Stomach (tissue), 19 donors: ENCODE results near the gene MAGEB2. TPM values are rescaled to one million over a fixed set of nuclear protein-coding genes. Genes with fewer than 3 reads are reported as not detected.

Experiments
- DNase-seq, 2 donors: peaks; one replicate each; pipeline versions ENCODE4 v3.0.0 to v3.0.0-alpha.2; 2013 to 2019
- H3K27ac ChIP-seq, 5 donors: fragments of 200-600 bp in 4 of 5; sonication (generic) in 4 of 5; one replicate each; pipeline ENCODE4 v1.5.1; 2013 to 2019; ENCODE audit warnings: mild to moderate bottlenecking in 1 of 5, moderate library complexity in 1 of 5
- H3K27me3 ChIP-seq, 3 donors: fragments of 200-600 bp; sonication (generic); one replicate each; pipeline ENCODE4 v1.5.1; 2017 to 2019; ENCODE audit warnings: mixed run types in 1 of 3
- H3K36me3 ChIP-seq, 4 donors: fragments of 200-600 bp; sonication (generic); 1 replicate in 3 of 4; 2 replicates in 1 of 4; pipeline ENCODE4 v1.5.1; 2016 to 2019
- H3K4me1 ChIP-seq, 4 donors: fragments of 200-600 bp; sonication (generic); one replicate each; pipeline ENCODE4 v1.5.1; 2016 to 2019
- H3K4me3 ChIP-seq, 4 donors: fragments of 200-600 bp; sonication (generic) in 3 of 4; one replicate each; pipeline ENCODE4 v1.5.1; 2016 to 2019; ENCODE audit warnings: mild to moderate bottlenecking in 1 of 4
- H3K9me3 ChIP-seq, 4 donors: fragments of 200-600 bp; sonication (generic); one replicate each; pipeline ENCODE4 v1.5.1; 2016 to 2019
- EP300 ChIP-seq: sonication (generic); formaldehyde crosslinking; IDR thresholded peaks from one replicate; pipeline ENCODE4 v1.6.1; 2017; ENCODE audit warnings: antibody characterized with exemption
- POLR2A ChIP-seq, 4 donors: fragments of 450-650 bp; IDR thresholded peaks; one replicate each; pipeline ENCODE4 v1.6.1; 2016; ENCODE audit warnings: antibody characterized with exemption in 4 of 4, control low read depth in 2 of 4, mild to moderate bottlenecking in 1 of 4, moderate library complexity in 1 of 4
- POLR2AphosphoS5 ChIP-seq, 3 donors: sonication (generic); formaldehyde crosslinking; IDR thresholded peaks; one replicate each; pipeline ENCODE4 v1.6.1; 2016; ENCODE audit warnings: antibody characterized with exemption in 3 of 3
- WGBS, 5 donors: extraction: QIAGEN DNeasy Blood & Tissue Kit in 3 of 5; methylation state at CpG; one replicate each; pipeline versions ENCODE4 v1.1.5 to v1.1.7; 2013 to 2018; 5-methylcytosine and 5-hydroxymethylcytosine counted together
- intact Hi-C: fragments of 100-400 bp; cut with DNase I; formaldehyde crosslinking; loops from one replicate; pipeline ENCODE4 v1.15.1; 2023; ENCODE audit warnings: low total_unique reads
- long read RNA-seq, 10 donors: transcript quantifications; one replicate each; lab custom pipeline, GENCODE V29; 2026
- polyA plus RNA-seq, 3 donors: library from polyadenylated mRNA; stranded (reverse); fragments of 200-250 nt; gene quantifications; one replicate each; pipeline ENCODE4 v1.2.3, GENCODE V29; 2013
- total RNA-seq, 5 donors: library from RNA; depleted of rRNA; stranded (reverse); fragments of >200 nt; gene quantifications; one replicate each; pipeline versions ENCODE4 v1.1.0 to v1.2.3, GENCODE V29; 2014 to 2016
- TF ChIP-seq, protein P1 (sequence below), 7 experiments: fragments of 450-650 bp in 4 of 7; fragments of 200-600 bp in 3 of 7; sonication (generic) in 3 of 7; IDR thresholded peaks; one replicate each; pipeline ENCODE4 v1.5.1; 2016 to 2019; ENCODE audit warnings: antibody characterized with exemption in 7 of 7, control low read depth in 2 of 7, mild to moderate bottlenecking in 1 of 7
- donor health status: healthy with polysubstance abuse.
- donor health status: Bipolar disorder and iron deficiency.
- donor health status: healthy.

The MAGEB2 gene, protein sequence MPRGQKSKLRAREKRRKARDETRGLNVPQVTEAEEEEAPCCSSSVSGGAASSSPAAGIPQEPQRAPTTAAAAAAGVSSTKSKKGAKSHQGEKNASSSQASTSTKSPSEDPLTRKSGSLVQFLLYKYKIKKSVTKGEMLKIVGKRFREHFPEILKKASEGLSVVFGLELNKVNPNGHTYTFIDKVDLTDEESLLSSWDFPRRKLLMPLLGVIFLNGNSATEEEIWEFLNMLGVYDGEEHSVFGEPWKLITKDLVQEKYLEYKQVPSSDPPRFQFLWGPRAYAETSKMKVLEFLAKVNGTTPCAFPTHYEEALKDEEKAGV
- total RNA-seq, result not detected
- not detected for polyA plus RNA-seq
- long read RNA-seq, donor 1, result 0 reads
- long read RNA-seq, donor 2, result 0 reads
- long read RNA-seq, donor 3, result 0 reads
- long read RNA-seq, donor 4, result 0 reads
- long read RNA-seq, donor 5, result 0 reads
- long read RNA-seq, donor 6, result 0 reads
- long read RNA-seq, donor 7, result 0 reads
- long read RNA-seq, donor 8, result 0 reads
- long read RNA-seq, donor 9, result 0 reads
- long read RNA-seq, donor 10, result 0 reads

DNA sequence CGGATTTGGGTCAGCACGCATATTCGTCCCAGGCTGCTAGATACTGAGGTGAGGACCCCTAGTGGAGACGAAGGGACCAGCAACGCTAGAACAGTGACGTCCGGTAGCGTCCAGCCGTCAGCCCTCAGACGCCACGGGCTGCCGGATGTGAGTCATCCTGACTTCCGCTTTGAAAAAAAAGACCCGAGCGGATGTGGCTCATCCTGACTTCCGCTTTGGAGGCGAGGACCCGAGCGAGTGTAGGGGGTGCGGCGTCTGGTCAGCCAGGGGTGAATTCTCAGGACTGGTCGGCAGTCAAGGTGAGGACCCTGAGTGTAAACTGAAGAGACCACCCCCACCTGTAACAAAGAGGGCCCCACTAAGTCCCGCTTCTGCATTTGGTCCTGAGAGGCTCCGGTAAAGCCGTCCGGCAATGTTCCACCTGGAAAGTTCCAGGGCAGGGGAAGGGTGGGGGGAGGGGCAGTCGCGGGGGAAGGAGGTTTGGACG, at the start of gene MAGEB2:
TSS of gene MAGEB2 (plus strand) at position 207 of the 487 bp plus-strand sequence. CDS start 3,018 bp downstream, outside the sequence.
- intact Hi-C loops, result no loop called here
- WGBS, 5 donors, result 87 to 97% (median 92%) methylated on average over 6 to 29 of the region's 29 CpGs

DNA sequence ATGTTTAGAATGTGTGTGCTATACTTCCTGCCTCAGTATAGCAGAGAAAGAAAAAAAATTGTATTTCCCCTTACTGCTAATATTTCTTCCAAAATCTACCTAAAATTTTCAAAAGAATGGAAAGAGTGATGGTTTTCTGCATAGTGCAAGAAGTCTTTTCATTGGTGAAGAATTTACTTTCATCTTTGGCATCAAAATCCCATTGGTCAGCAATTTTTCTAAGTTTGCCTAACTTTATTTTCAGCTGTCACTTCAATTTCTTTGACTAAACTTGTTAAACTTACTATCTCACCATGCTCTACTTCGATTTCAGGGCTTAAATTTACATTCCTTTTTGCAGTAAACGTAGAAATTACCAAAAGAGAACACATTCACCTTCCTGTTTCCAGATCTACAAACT, 44.5 kb upstream of the MAGEB2 start:
- 28 to 44% (median 31%) methylated on average over 2 of the region's 2 CpGs for WGBS, 5 donors
- Histone ChIP-seq H3K36me3 (no peaks in the 10 kb centered on the region), H3K27ac (no peak overlapping the region), H3K4me3 (no peak overlapping the region), H3K4me1 (no peaks in the 10 kb centered on the region), H3K9me3 (no peaks in the 10 kb centered on the region), H3K27me3 (peaks cover 0 to 2% (median 0%) of the 10 kb centered on the region in 3 donors)
- TF ChIP-seq, protein P1, sequence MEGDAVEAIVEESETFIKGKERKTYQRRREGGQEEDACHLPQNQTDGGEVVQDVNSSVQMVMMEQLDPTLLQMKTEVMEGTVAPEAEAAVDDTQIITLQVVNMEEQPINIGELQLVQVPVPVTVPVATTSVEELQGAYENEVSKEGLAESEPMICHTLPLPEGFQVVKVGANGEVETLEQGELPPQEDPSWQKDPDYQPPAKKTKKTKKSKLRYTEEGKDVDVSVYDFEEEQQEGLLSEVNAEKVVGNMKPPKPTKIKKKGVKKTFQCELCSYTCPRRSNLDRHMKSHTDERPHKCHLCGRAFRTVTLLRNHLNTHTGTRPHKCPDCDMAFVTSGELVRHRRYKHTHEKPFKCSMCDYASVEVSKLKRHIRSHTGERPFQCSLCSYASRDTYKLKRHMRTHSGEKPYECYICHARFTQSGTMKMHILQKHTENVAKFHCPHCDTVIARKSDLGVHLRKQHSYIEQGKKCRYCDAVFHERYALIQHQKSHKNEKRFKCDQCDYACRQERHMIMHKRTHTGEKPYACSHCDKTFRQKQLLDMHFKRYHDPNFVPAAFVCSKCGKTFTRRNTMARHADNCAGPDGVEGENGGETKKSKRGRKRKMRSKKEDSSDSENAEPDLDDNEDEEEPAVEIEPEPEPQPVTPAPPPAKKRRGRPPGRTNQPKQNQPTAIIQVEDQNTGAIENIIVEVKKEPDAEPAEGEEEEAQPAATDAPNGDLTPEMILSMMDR (IDR thresholded peaks at IDR 0.05), result no peak
- no peak for TF ChIP-seq EP300
- DNase-seq, result no peak
- intact Hi-C loops, result no loop called here

More for the DNA sequence above, at the start of gene MAGEB2:
- TF ChIP-seq EP300 (no peak), POLR2A (IDR thresholded peaks at IDR 0.05) (no peak), POLR2AphosphoS5 (IDR thresholded peaks at IDR 0.05) (no peak)
- no peak within 1 kb of the TSS for H3K4me3 ChIP-seq
- no peak for DNase-seq
- no peaks in the 10 kb centered on the region for H3K9me3 ChIP-seq
- no peaks in the 10 kb centered on the region for H3K27me3 ChIP-seq
- no peaks in the 10 kb centered on the region for H3K4me1 ChIP-seq
- no peaks in the 10 kb centered on the region for H3K36me3 ChIP-seq
- H3K27ac ChIP-seq, result no peak within 1 kb of the TSS

DNA sequence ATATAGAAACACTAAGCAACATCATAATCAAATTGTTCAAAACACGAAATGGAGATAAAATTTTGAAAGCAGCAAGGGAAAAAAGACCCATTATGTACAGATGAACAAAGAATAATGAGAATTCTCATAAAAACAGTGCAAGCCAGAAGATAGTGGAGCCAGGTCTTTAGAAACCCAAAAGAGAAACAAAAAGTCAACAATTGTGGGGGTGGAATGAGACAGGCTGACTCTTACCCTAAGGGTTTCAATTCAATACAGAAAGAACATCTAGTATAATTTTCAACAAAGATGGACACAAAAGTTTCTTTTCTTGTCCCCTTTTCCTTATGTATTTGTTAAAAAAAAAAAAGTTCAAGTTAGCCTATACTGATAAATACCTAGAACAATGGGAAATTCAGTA, 34.0 kb upstream of the MAGEB2 start:
- H3K4me3 ChIP-seq, result no peak overlapping the region
- H3K9me3 ChIP-seq, result no peaks in the 10 kb centered on the region
- H3K27ac ChIP-seq, result no peak overlapping the region
- H3K27me3 ChIP-seq, result peaks cover 0 to 13% (median 0%) of the 10 kb centered on the region in 3 donors
- no peak for DNase-seq
- 18 to 55% (median 46%) methylated on average over 1 of the region's 1 CpG for WGBS, 5 donors
- no peaks in the 10 kb centered on the region for H3K36me3 ChIP-seq
- intact Hi-C loops, result no loop called here
- no peak for TF ChIP-seq POLR2AphosphoS5 (IDR thresholded peaks at IDR 0.05)
- TF ChIP-seq, protein P1 (IDR thresholded peaks at IDR 0.05), result no peak
- TF ChIP-seq POLR2A (IDR thresholded peaks at IDR 0.05), result no peak
- TF ChIP-seq EP300, result no peak
- H3K4me1 ChIP-seq, result no peaks in the 10 kb centered on the region

DNA sequence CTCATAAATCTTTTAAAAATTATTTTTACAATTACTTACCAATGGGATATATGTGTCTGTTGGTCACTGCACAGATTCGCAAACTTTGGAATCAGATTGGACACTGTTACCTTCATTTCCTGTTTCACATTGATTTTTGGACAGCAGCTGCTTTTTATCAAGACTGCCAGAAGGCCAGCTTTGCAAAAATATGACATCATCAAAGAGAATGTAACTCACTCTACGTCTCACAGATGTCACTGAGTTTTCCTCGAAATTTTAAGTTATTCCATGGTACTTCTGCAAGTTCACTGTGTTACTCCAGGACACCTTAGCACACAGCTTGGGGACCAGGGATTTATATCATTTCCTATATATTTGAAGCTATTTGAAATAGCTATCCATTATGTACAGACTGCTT, 31.8 kb upstream of the MAGEB2 start:
- intact Hi-C loops, result no loop called here
- Histone ChIP-seq H3K27ac (no peak overlapping the region), H3K9me3 (no peaks in the 10 kb centered on the region), H3K27me3 (peaks cover 0 to 13% (median 0%) of the 10 kb centered on the region in 3 donors), H3K36me3 (no peaks in the 10 kb centered on the region), H3K4me3 (no peak overlapping the region), H3K4me1 (no peaks in the 10 kb centered on the region)
- no peak for TF ChIP-seq POLR2AphosphoS5 (IDR thresholded peaks at IDR 0.05)
- no peak for TF ChIP-seq POLR2A (IDR thresholded peaks at IDR 0.05)
- TF ChIP-seq, protein P1 (IDR thresholded peaks at IDR 0.05), result no peak
- TF ChIP-seq EP300, result no peak
- 33 to 72% (median 54%) methylated on average over 3 of the region's 3 CpGs for WGBS, 5 donors
- no peak for DNase-seq
